Erythroblast (primary cell): ENCODE data around the gene UGT2A2.

Source experiments
- GATA1 ChIP-seq: IDR thresholded peaks from 2 replicates; pipeline ENCODE4 v1.6.1; 2011; ENCODE audit warnings: low read depth, mild to moderate bottlenecking, control low read depth, low read length, moderate library complexity
- POLR2A ChIP-seq: IDR thresholded peaks from 2 replicates; pipeline ENCODE4 v1.6.1; 2011; ENCODE audit warnings: mild to moderate bottlenecking, low read length

DNA sequence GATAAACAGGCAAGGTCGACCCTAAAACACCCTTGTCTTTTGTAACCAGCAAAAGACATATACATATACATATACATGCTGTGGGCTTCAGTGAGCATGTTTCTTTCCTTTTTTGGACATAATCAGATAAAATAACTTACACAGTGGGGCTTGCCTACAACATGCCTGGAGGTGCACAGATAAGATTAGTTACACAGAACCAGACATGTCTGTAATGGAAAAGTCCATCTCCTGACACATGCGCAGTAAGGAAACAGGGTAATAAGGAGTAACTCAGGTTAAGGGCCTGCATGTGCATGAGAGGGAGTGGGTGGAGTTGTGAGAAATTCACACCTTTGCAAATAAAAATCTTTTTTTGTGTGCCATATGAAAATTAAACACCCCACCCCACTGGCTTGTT, 10.2 kb upstream of the UGT2A2 start:
- TF ChIP-seq POLR2A: no peak
- TF ChIP-seq GATA1: no peak
